ENCODE measurements around the gene MT1M.

DNA sequence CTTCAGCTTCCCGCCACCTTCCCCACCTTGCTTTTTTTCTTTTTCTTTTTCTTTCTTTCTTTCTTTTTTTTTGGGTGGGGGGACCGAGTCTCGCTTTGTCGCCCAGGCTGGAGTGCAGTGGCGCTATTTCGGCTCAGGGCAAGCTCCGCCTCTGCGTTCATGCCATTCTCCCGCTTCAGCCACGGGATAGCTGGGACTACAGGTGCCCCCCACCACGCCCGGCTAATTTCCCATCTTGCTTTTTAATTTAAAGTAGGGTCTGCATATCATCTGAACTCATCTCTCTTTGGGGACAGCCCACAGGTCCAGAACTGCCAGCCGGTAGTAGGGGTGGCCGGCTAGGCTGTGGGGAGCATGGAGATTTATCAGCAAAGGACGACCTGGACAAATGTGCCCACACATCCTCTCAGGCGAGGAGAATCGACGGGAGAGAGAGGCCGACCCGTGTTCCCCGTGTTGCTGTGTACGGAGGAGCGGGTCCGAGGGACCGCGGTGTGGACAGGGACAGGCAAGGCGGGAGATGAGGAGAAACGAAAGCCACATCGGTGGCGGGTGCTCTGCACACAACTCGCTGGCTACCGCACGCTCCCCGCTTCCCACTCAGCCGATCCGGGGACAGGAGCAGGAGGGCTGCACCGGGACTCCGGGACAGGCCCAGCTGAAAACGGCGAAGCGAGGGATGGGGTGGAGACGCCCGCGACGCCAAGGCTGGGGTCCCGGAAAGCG, 2.4 kb downstream of the MT1M start:
- TF ChIP-seq, protein P1, sequence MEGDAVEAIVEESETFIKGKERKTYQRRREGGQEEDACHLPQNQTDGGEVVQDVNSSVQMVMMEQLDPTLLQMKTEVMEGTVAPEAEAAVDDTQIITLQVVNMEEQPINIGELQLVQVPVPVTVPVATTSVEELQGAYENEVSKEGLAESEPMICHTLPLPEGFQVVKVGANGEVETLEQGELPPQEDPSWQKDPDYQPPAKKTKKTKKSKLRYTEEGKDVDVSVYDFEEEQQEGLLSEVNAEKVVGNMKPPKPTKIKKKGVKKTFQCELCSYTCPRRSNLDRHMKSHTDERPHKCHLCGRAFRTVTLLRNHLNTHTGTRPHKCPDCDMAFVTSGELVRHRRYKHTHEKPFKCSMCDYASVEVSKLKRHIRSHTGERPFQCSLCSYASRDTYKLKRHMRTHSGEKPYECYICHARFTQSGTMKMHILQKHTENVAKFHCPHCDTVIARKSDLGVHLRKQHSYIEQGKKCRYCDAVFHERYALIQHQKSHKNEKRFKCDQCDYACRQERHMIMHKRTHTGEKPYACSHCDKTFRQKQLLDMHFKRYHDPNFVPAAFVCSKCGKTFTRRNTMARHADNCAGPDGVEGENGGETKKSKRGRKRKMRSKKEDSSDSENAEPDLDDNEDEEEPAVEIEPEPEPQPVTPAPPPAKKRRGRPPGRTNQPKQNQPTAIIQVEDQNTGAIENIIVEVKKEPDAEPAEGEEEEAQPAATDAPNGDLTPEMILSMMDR (IDR thresholded peaks at IDR 0.05), result no peak
- TF ChIP-seq POLR2AphosphoS5 (IDR thresholded peaks at IDR 0.05) (no peak), EP300 (IDR thresholded peaks at IDR 0.05; ENCODE audit: low read depth) (no peak)
